Measurements from ENCODE around the gene HSD3B7.

The HSD3B7 gene

GRCh38 chr16:30984669-30985400 lies at the start of gene HSD3B7 (continued):
- peak; percentile 96 for TF ChIP-seq PATZ1 (tag by site-specific recombination; IDR thresholded peaks at IDR 0.05)
- TF ChIP-seq ZNF558 (tag by site-specific recombination; IDR thresholded peaks at IDR 0.05), result no peak
- 0 out of 2 replicates have a peak, but pooled peaks have one; percentile 14 for TF ChIP-seq ZNF223 (tag by site-specific recombination; IDR thresholded peaks at IDR 0.05)
- no peak for TF ChIP-seq ZNF362 (tag by site-specific recombination; IDR thresholded peaks at IDR 0.05)
- no peak for TF ChIP-seq BCL6B (tag by site-specific recombination; IDR thresholded peaks at IDR 0.05)
- TF ChIP-seq HOXD13 (CRISPR knock-in tag; IDR thresholded peaks at IDR 0.05; ENCODE audit: borderline replicate concordance), result no peak
- peak; percentile 96 for TF ChIP-seq ZBTB17 (tag by site-specific recombination; IDR thresholded peaks at IDR 0.05)
- TF ChIP-seq ZNF449 (tag by site-specific recombination; IDR thresholded peaks at IDR 0.05), result peak; percentile 71
- peak; percentile 83 for TF ChIP-seq KLF17 (tag by site-specific recombination; IDR thresholded peaks at IDR 0.05)
- TF ChIP-seq ZBTB44 (tag by site-specific recombination; IDR thresholded peaks at IDR 0.05), result no peak
- peak; percentile 69 for TF ChIP-seq GLIS2 (tag by site-specific recombination; IDR thresholded peaks at IDR 0.05)
- no peak for TF ChIP-seq ZBTB11 (tag by site-specific recombination; conservative IDR thresholded peaks at IDR 0.05; ENCODE audit: low read depth)
- TF ChIP-seq ZNF18 (tag by site-specific recombination; IDR thresholded peaks at IDR 0.05), result no peak
- TF ChIP-seq ZNF658 (tag by site-specific recombination; IDR thresholded peaks at IDR 0.05), result no peak
- peak; percentile 73 for TF ChIP-seq ZNF654 (tag by site-specific recombination; IDR thresholded peaks at IDR 0.05; ENCODE audit: low read depth)
- TF ChIP-seq ZNF148 (tag by site-specific recombination; IDR thresholded peaks at IDR 0.05; ENCODE audit: borderline replicate concordance), result no peak
- 0 out of 2 replicates have a peak, but pooled peaks have one; percentile 39 for TF ChIP-seq ZNF792 (tag by site-specific recombination; IDR thresholded peaks at IDR 0.05)
- no peak for TF ChIP-seq ZNF513 (tag by site-specific recombination; IDR thresholded peaks at IDR 0.05)
